K562 (cell line): Measurements from ENCODE around the gene CCND3. TPM values are rescaled to one million over a fixed set of nuclear protein-coding genes. Genes with fewer than 3 reads are reported as not detected.

Source experiments
- ATAC-seq: fragments of 200-7000 bp; cut with Tn5 transposase; 3 replicates; pipeline ENCODE4 v1.9.1; 2020; ENCODE audit warnings: moderate library complexity
- BruUV-seq: library from RNA; stranded (reverse); fragments of 400-500 nt; replicated peaks from 2 replicates; lab custom pipeline; 2021; lab: Mats Ljungman, UMichigan
- CTCF ChIA-PET: fragments of 300-600 bp; formaldehyde crosslinking; extraction: SDS; loops from one replicate; lab custom pipeline; 2021; ENCODE audit warnings: low intra/inter-chr PET ratio; lab: Yijun Ruan, JAX
- POLR2A ChIA-PET: fragments of 300-600, 350-650 bp; sonication (Branson Sonifier 250); formaldehyde crosslinking; extraction: SDS; loops from one replicate; lab custom pipeline; 2021; ENCODE audit warnings: antibody characterized with exemption, inconsistent platforms; lab: Yijun Ruan, JAX
- DNase-seq, 4 experiments: peaks; one replicate each; pipeline versions ENCODE4 v3.0.0 to v3.0.0-alpha.2; 2011 to 2018; ENCODE audit warnings: low spot score in 3 of 4, mixed read lengths in 3 of 4; ENCODE audit errors: extremely low read depth in 1 of 4
- FAIRE-seq: peaks from 2 replicates; lab custom pipeline; 2011; peaks lifted over from hg19 to GRCh38; lab: Jason Lieb, UNC
- H2AFZ ChIP-seq: 2 replicates; pipeline ENCODE4 v1.6.0; 2011; ENCODE audit warnings: low read depth, low read length, control low read depth, inconsistent platforms
- H3K27ac ChIP-seq: fragments of 200-600 bp; 3 replicates; pipeline ENCODE4 v1.8.0; 2011; ENCODE audit warnings: low read depth, mild to moderate bottlenecking, control low read depth, inconsistent platforms, low read length, moderate library complexity, mixed read lengths; ENCODE audit errors: extremely low read depth
- H3K27me3 ChIP-seq, 2 experiments: fragments of 300-600 bp in 1 of 2; 2 replicates in 1 of 2; 3 replicates in 1 of 2; pipeline versions ENCODE4 v1.6.0 to v1.8.0; 2011; ENCODE audit warnings: inconsistent platforms in 2 of 2, low read length in 2 of 2, mild to moderate bottlenecking in 1 of 2, mixed read lengths in 1 of 2, moderate library complexity in 1 of 2; ENCODE audit not compliant: control insufficient read depth in 2 of 2, insufficient read depth in 2 of 2
- H3K36me3 ChIP-seq: fragments of 300-600 bp; 3 replicates; pipeline ENCODE4 v1.8.0; 2011; ENCODE audit warnings: mild to moderate bottlenecking, low read length, inconsistent platforms; ENCODE audit not compliant: control insufficient read depth, insufficient read depth
- H3K4me1 ChIP-seq, 2 experiments: fragments of 200-600 bp in 1 of 2; replicated peaks in 1 of 2; 2 replicates in 1 of 2; 3 replicates in 1 of 2; pipeline versions ENCODE4 v1.5.1 to v1.8.0; 2011; ENCODE audit warnings: inconsistent platforms in 2 of 2, low read length in 2 of 2, mild to moderate bottlenecking in 1 of 2, mixed read lengths in 1 of 2, moderate library complexity in 1 of 2; ENCODE audit not compliant: control insufficient read depth in 2 of 2, insufficient read depth in 2 of 2
- H3K4me2 ChIP-seq: 2 replicates; pipeline ENCODE4 v1.6.1; 2011; ENCODE audit warnings: low read length, control low read depth, inconsistent platforms, mixed read lengths; ENCODE audit not compliant: insufficient read depth
- H3K4me3 ChIP-seq: fragments of 200-600 bp; sonication (generic), shearing (Covaris generic); 2 replicates; pipeline ENCODE4 v1.5.1; 2016; ENCODE audit warnings: control low read depth, inconsistent platforms
- H3K79me2 ChIP-seq: fragments of 200-600 bp; 3 replicates; pipeline ENCODE4 v1.8.0; 2011; ENCODE audit warnings: low read length, inconsistent platforms; ENCODE audit not compliant: control insufficient read depth, insufficient read depth
- H3K9ac ChIP-seq, 2 experiments: 2 replicates each; pipeline versions ENCODE4 v1.6.0 to v1.6.1; 2011; ENCODE audit warnings: low read depth in 2 of 2, low read length in 2 of 2, control low read depth in 1 of 2, inconsistent platforms in 1 of 2, mild to moderate bottlenecking in 1 of 2, mixed read lengths in 1 of 2; ENCODE audit not compliant: insufficient read depth in 1 of 2
- H3K9me1 ChIP-seq: one replicate; pipeline ENCODE4 v1.6.0; 2011; ENCODE audit warnings: inconsistent platforms, mild to moderate bottlenecking, low read length, moderate library complexity; ENCODE audit not compliant: control insufficient read depth, insufficient read depth
- H3K9me3 ChIP-seq: replicated peaks from 2 replicates; pipeline ENCODE4 v1.5.1; 2011; ENCODE audit warnings: low read depth, low read length, inconsistent platforms; ENCODE audit not compliant: control insufficient read depth, insufficient read depth
- H4K20me1 ChIP-seq: replicated peaks from 2 replicates; pipeline ENCODE4 v1.6.1; 2011; ENCODE audit warnings: low read length, inconsistent platforms, mixed read lengths; ENCODE audit not compliant: control insufficient read depth, insufficient read depth
- MAFG ChIP-seq: fragments of 450-650 bp; conservative IDR thresholded peaks from 2 replicates; pipeline ENCODE4 v1.6.1; 2016; ENCODE audit warnings: missing genetic modification characterization, missing compliant biosample characterization
- NFE2 ChIP-seq: IDR thresholded peaks from 2 replicates; pipeline ENCODE4 v1.6.1; 2014; ENCODE audit warnings: antibody characterized with exemption, low read depth
- NR2C1 ChIP-seq, 2 experiments: fragments of 450-650 bp; IDR thresholded peaks; 2 replicates each; pipeline ENCODE4 v1.6.1; 2017; ENCODE audit warnings: mild to moderate bottlenecking in 2 of 2, antibody characterized with exemption in 1 of 2, inconsistent platforms in 1 of 2, missing compliant biosample characterization in 1 of 2, missing genetic modification characterization in 1 of 2
- RFX1 ChIP-seq: fragments of 450-650 bp; IDR thresholded peaks from 2 replicates; pipeline ENCODE4 v1.6.1; 2016; ENCODE audit warnings: mild to moderate bottlenecking, moderate library complexity
- WGBS: fragments of 100-300 bp; shearing (Covaris generic); methylation state at CpG from one replicate; pipeline ENCODE4 v1.1.6; 2016; ENCODE audit warnings: low coverage, mixed read lengths; ENCODE audit not compliant: insufficient coverage; ENCODE audit errors: missing lambda C conversion rate; 5-methylcytosine and 5-hydroxymethylcytosine counted together
- in situ Hi-C: fragments of 300-500 bp; cut with MboI; formaldehyde crosslinking; loops from 4 replicates; pipeline ENCODE4 v1.15.0; 2018; ENCODE audit warnings: inconsistent platforms, mixed read lengths
- intact Hi-C: fragments of 100-400 bp; cut with micrococcal nuclease; formaldehyde crosslinking; loops from 2 replicates; pipeline ENCODE4 v1.14.2; 2022
- polyA plus RNA-seq, 8 experiments: library from polyadenylated mRNA; depleted of rRNA in 4 of 8; stranded (reverse) in 5 of 8; unstranded in 3 of 8; fragments of >200 nt; fragmentation: Nextera tagmentation in 2 of 8; fragmentation: Illumina TruSeq in 1 of 8; extraction: Ambion mirVana in 2 of 8; extraction: Trizol in 1 of 8; gene quantifications; 2 replicates each; pipeline versions ENCODE4 v1.2.1 to v1.2.3, GENCODE V29; 2011 to 2014; ENCODE audit warnings: inconsistent platforms in 1 of 8, missing spikeins in 1 of 8
- total RNA-seq, 7 experiments: library from RNA; depleted of rRNA in 6 of 7; stranded (reverse); fragments of >200 nt in 6 of 7; fragmentation: Illumina TruSeq in 2 of 7; extraction: Trizol in 2 of 7; gene quantifications; 2 replicates each; pipeline versions ENCODE4 v1.2.1 to v1.2.3, GENCODE V29; 2011 to 2021; ENCODE audit warnings: low replicate concordance in 1 of 7
- TF ChIP-seq, protein P1 (sequence below): fragments of 450-650 bp; IDR thresholded peaks from 2 replicates; pipeline ENCODE4 v1.6.1; 2018; ENCODE audit not compliant: partially characterized antibody
- TF ChIP-seq, protein P2 (sequence below): fragments of 450-650 bp; IDR thresholded peaks from 2 replicates; pipeline ENCODE4 v1.6.1; 2016; ENCODE audit warnings: mild to moderate bottlenecking, moderate library complexity

Gene CCND3
- total and polyA plus RNA-seq, 9 of the 15 experiments (the other 6 are each of a cell fraction or from before 2014, with no cell fraction given): 21.5 to 204 (median 97.4) TPM

GRCh38 chr6:41966961-41967311 lies 25.3 kb upstream of the CCND3 start:
- H3K27ac ChIP-seq: peak overlapping the region; percentile 81
- H3K9me1 ChIP-seq: no peaks in the 10 kb centered on the region
- ChIA-PET POLR2A (interaction anchor here (0.6 to 2.3 kb wide), 10 partner anchors 10 to 1858 kb away, joined by 3 to 6 read pairs (median 4); partner anchors contain the start of genes BYSL and MED20), CTCF (interaction anchor here (0.6 kb wide), 1 partner anchor 16 kb away, joined by 4 read pairs; no protein-coding TSS in a partner anchor)
- no peaks in the 10 kb centered on the region for H3K27me3 ChIP-seq
- H3K4me2 ChIP-seq: peak overlapping the region; percentile 71
- peaks cover 19 to 37% of the 10 kb centered on the region in 2 experiments for H3K4me1 ChIP-seq
- DNase-seq: peak; percentile 81 to 86 (median 83)
- 6% methylated on average over 4 of the region's 4 CpGs for WGBS
- no peaks in the 10 kb centered on the region for H3K36me3 ChIP-seq
- BruUV-seq: TSS peak; percentile 72
- in situ Hi-C loops (no loop called here), intact Hi-C loops (loop anchor here (1.0 kb wide), 1 partner anchor 28 kb away; no protein-coding TSS in a partner anchor)
- H2AFZ ChIP-seq: peak overlapping the region; percentile 82
- H3K79me2 ChIP-seq: no peaks in the 10 kb centered on the region
- H3K4me3 ChIP-seq: no peak overlapping the region
- H3K9ac ChIP-seq: peak overlapping the region in 1 of 2 experiments; percentile 58; a peak in 3 of 4 replicates
- H4K20me1 ChIP-seq: no peaks in the 10 kb centered on the region
- peak; percentile 86 for ATAC-seq
- H3K9me3 ChIP-seq: no peaks in the 10 kb centered on the region
- FAIRE-seq: peak; percentile 87
- TF ChIP-seq RFX1: peak; percentile 25; the same call in 1 of the 2 replicates
- 0 out of 2 replicates have a peak, but pooled peaks have one; percentile 14 for TF ChIP-seq NR2C1 (IDR thresholded peaks at IDR 0.05)
- TF ChIP-seq NR2C1 (tag; IDR thresholded peaks at IDR 0.05): no peak
- peak; percentile 96 for TF ChIP-seq MAFG (tag)
- TF ChIP-seq, protein P1, sequence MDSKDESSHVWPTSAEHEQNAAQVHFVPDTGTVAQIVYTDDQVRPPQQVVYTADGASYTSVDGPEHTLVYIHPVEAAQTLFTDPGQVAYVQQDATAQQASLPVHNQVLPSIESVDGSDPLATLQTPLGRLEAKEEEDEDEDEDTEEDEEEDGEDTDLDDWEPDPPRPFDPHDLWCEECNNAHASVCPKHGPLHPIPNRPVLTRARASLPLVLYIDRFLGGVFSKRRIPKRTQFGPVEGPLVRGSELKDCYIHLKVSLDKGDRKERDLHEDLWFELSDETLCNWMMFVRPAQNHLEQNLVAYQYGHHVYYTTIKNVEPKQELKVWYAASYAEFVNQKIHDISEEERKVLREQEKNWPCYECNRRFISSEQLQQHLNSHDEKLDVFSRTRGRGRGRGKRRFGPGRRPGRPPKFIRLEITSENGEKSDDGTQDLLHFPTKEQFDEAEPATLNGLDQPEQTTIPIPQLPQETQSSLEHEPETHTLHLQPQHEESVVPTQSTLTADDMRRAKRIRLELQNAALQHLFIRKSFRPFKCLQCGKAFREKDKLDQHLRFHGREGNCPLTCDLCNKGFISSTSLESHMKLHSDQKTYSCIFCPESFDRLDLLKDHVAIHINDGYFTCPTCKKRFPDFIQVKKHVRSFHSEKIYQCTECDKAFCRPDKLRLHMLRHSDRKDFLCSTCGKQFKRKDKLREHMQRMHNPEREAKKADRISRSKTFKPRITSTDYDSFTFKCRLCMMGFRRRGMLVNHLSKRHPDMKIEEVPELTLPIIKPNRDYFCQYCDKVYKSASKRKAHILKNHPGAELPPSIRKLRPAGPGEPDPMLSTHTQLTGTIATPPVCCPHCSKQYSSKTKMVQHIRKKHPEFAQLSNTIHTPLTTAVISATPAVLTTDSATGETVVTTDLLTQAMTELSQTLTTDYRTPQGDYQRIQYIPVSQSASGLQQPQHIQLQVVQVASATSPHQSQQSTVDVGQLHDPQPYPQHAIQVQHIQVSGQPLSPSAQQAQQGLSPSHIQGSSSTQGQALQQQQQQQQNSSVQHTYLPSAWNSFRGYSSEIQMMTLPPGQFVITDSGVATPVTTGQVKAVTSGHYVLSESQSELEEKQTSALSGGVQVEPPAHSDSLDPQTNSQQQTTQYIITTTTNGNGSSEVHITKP: peak; percentile 93
- peak; percentile 99 for TF ChIP-seq NFE2
- TF ChIP-seq, protein P2, sequence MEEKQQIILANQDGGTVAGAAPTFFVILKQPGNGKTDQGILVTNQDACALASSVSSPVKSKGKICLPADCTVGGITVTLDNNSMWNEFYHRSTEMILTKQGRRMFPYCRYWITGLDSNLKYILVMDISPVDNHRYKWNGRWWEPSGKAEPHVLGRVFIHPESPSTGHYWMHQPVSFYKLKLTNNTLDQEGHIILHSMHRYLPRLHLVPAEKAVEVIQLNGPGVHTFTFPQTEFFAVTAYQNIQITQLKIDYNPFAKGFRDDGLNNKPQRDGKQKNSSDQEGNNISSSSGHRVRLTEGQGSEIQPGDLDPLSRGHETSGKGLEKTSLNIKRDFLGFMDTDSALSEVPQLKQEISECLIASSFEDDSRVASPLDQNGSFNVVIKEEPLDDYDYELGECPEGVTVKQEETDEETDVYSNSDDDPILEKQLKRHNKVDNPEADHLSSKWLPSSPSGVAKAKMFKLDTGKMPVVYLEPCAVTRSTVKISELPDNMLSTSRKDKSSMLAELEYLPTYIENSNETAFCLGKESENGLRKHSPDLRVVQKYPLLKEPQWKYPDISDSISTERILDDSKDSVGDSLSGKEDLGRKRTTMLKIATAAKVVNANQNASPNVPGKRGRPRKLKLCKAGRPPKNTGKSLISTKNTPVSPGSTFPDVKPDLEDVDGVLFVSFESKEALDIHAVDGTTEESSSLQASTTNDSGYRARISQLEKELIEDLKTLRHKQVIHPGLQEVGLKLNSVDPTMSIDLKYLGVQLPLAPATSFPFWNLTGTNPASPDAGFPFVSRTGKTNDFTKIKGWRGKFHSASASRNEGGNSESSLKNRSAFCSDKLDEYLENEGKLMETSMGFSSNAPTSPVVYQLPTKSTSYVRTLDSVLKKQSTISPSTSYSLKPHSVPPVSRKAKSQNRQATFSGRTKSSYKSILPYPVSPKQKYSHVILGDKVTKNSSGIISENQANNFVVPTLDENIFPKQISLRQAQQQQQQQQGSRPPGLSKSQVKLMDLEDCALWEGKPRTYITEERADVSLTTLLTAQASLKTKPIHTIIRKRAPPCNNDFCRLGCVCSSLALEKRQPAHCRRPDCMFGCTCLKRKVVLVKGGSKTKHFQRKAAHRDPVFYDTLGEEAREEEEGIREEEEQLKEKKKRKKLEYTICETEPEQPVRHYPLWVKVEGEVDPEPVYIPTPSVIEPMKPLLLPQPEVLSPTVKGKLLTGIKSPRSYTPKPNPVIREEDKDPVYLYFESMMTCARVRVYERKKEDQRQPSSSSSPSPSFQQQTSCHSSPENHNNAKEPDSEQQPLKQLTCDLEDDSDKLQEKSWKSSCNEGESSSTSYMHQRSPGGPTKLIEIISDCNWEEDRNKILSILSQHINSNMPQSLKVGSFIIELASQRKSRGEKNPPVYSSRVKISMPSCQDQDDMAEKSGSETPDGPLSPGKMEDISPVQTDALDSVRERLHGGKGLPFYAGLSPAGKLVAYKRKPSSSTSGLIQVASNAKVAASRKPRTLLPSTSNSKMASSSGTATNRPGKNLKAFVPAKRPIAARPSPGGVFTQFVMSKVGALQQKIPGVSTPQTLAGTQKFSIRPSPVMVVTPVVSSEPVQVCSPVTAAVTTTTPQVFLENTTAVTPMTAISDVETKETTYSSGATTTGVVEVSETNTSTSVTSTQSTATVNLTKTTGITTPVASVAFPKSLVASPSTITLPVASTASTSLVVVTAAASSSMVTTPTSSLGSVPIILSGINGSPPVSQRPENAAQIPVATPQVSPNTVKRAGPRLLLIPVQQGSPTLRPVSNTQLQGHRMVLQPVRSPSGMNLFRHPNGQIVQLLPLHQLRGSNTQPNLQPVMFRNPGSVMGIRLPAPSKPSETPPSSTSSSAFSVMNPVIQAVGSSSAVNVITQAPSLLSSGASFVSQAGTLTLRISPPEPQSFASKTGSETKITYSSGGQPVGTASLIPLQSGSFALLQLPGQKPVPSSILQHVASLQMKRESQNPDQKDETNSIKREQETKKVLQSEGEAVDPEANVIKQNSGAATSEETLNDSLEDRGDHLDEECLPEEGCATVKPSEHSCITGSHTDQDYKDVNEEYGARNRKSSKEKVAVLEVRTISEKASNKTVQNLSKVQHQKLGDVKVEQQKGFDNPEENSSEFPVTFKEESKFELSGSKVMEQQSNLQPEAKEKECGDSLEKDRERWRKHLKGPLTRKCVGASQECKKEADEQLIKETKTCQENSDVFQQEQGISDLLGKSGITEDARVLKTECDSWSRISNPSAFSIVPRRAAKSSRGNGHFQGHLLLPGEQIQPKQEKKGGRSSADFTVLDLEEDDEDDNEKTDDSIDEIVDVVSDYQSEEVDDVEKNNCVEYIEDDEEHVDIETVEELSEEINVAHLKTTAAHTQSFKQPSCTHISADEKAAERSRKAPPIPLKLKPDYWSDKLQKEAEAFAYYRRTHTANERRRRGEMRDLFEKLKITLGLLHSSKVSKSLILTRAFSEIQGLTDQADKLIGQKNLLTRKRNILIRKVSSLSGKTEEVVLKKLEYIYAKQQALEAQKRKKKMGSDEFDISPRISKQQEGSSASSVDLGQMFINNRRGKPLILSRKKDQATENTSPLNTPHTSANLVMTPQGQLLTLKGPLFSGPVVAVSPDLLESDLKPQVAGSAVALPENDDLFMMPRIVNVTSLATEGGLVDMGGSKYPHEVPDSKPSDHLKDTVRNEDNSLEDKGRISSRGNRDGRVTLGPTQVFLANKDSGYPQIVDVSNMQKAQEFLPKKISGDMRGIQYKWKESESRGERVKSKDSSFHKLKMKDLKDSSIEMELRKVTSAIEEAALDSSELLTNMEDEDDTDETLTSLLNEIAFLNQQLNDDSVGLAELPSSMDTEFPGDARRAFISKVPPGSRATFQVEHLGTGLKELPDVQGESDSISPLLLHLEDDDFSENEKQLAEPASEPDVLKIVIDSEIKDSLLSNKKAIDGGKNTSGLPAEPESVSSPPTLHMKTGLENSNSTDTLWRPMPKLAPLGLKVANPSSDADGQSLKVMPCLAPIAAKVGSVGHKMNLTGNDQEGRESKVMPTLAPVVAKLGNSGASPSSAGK: peak; percentile 24; the same call in 1 of the 2 replicates
